Astrocyte of the cerebellum (primary cell): ENCODE results near the gene KIFC3.

Experiments
- DNase-seq: peaks from one replicate; pipeline ENCODE4 v3.0.0-alpha.2; 2011; ENCODE audit warnings: low read depth
- H3K4me3 ChIP-seq: 2 replicates; pipeline ENCODE4 v1.5.1; 2011; ENCODE audit warnings: mild to moderate bottlenecking, low read depth, low read length, moderate library complexity
- in situ Hi-C: cut with HindIII; loops from 2 replicates; pipeline ENCODE4 v1.10.0; 2017; ENCODE audit warnings: low sequenced_read_pairs
- TF ChIP-seq, protein P1 (sequence below): IDR thresholded peaks from 2 replicates; pipeline ENCODE4 v1.5.1; 2012; ENCODE audit warnings: low read length, low read depth, moderate library complexity, mild to moderate bottlenecking; ENCODE audit errors: missing control alignments

Gene KIFC3

DNA sequence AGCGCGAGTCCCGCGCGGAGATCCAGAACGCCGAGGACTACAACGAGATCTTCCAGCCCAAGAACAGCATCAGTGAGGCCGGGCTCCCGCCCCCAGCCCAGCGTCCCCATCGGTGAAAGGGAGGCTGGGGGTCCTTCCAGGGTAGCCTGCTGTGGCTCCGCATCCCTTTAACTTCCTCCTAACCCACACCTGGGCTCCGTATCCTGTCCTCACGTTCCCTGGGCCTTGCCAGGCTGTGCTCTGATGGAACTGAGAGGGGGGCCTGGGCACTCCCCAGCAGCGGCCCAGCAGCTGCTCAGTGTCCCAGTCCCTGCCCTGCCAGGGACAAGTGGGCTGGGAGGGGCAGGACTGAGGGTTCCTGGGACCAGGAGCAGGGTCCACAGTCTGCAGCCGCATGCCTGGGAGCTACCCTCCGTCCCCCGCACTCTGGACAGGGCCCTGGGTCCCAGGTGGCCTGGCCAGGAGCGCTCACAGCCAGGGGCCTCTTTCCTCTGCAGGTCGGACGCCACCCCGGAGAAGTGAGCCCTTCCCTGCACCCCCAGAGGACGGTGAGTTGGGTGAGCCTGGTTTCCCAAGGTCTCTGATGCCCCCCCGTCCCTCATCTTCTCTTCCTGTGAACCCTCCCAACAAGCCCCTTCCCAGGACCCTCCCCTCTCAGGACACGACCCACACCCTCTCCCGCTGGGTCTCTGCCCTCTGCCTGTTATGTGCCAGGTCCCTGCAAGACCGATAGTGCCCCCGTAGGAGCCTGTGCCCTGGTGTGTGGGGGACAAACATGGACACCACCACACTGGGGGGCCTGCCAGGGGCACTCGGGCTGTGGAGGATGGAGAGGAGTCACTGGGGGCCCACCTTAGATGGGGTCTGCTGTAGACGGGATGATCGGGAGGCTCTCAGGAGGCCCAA lies 48.6 kb downstream of the KIFC3 start:
- TF ChIP-seq, protein P1, sequence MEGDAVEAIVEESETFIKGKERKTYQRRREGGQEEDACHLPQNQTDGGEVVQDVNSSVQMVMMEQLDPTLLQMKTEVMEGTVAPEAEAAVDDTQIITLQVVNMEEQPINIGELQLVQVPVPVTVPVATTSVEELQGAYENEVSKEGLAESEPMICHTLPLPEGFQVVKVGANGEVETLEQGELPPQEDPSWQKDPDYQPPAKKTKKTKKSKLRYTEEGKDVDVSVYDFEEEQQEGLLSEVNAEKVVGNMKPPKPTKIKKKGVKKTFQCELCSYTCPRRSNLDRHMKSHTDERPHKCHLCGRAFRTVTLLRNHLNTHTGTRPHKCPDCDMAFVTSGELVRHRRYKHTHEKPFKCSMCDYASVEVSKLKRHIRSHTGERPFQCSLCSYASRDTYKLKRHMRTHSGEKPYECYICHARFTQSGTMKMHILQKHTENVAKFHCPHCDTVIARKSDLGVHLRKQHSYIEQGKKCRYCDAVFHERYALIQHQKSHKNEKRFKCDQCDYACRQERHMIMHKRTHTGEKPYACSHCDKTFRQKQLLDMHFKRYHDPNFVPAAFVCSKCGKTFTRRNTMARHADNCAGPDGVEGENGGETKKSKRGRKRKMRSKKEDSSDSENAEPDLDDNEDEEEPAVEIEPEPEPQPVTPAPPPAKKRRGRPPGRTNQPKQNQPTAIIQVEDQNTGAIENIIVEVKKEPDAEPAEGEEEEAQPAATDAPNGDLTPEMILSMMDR = no peak

DNA sequence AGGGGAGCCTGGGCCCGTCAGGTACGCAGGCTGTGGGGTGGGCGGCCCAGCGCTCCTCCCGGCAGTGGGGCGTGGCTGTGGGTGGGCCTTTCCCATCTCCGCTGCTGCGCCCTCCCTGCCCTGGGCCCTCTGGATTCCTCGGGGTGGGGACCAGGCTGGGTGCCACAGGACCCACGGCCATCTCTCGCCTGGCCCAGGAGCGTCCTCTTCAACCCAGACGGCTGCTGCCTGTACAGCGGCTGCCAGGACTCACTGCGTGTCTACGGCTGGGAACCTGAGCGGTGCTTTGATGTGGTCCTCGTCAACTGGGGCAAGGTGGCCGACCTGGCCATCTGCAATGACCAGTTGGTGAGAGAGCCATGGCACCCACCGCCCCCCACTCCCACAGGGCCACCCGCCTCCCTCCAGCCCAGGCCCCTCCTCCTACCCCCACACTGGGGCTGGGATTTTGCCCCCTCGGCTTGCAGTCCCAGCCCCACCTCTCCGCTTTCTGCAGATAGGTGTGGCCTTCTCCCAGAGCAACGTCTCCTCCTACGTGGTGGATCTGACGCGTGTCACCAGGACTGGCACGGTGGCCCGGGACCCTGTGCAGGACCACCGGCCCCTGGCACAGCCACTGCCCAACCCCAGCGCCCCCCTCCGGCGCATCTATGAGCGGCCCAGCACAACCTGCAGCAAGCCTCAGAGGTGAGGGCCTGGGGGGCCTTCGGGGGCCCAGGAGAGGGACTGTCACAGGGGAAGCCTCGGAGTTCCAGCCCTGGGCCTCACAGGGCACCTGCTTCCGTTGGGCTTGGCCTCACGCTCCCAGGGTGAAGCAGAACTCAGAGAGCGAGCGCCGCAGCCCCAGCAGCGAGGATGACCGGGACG lies 49.5 kb downstream of the KIFC3 start:
- in situ Hi-C loops = no loop called here
- DNase-seq = no peak
- TF ChIP-seq, protein P1 = no peak
- no peak overlapping the region for H3K4me3 ChIP-seq

More for the DNA sequence above, 48.6 kb downstream of the KIFC3 start:
- in situ Hi-C loops = no loop called here
- no peak for DNase-seq
- H3K4me3 ChIP-seq = no peak overlapping the region

DNA sequence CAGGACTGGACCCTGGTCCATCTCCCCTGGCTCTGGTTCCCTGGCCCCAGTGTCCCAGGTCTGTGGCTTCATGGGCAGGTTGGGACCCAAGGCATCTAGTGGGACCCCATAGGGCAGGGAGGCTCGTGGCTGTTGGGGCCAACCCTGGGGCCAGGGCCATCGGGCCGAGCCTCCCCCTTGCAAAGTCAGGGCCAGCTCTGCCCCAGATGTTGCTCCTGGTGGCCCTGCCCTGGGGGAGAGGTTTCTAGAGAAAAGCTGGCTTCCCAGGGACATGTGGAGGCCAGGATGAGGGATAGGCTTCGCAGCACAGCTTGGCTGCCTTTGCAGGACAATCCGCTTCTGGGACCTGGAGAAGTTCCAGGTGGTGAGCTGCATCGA lies 50.1 kb downstream of the KIFC3 start:
- DNase-seq = no peak
- TF ChIP-seq, protein P1 = no peak
- H3K4me3 ChIP-seq = no peak overlapping the region
- in situ Hi-C loops = no loop called here

DNA sequence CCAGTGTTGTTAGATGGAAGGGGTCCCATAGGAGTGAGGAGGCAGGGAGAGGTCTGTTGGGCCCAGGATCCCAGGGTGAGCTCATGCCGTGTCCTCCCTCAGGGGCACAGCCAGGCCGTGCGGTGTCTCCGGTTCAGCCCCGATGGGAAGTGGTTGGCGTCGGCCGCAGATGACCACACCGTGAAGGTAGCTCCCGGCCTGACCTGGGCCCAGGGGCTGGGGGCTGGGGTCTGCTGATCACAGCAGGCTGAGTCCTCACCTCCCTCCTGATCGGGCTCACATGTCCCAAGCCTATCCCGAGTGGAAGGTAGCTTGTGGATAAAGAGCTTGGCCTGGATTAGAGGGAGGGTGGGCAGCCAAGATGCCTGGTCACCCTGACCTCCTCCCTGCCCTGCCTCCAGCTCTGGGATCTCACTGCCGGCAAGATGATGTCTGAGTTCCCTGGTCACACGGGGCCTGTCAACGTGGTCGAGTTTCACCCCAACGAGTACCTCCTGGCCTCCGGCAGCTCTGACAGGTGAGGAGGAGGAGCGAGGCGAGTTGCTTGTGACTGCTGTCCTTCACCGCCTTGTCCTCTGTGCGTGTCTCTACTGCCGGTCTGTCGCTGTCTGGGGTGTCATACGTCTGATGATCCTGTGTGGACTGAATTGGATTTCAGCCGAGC lies 50.6 kb downstream of the KIFC3 start:
- in situ Hi-C loops = no loop called here
- H3K4me3 ChIP-seq = no peak overlapping the region
- DNase-seq = no peak
- TF ChIP-seq, protein P1 = no peak

DNA sequence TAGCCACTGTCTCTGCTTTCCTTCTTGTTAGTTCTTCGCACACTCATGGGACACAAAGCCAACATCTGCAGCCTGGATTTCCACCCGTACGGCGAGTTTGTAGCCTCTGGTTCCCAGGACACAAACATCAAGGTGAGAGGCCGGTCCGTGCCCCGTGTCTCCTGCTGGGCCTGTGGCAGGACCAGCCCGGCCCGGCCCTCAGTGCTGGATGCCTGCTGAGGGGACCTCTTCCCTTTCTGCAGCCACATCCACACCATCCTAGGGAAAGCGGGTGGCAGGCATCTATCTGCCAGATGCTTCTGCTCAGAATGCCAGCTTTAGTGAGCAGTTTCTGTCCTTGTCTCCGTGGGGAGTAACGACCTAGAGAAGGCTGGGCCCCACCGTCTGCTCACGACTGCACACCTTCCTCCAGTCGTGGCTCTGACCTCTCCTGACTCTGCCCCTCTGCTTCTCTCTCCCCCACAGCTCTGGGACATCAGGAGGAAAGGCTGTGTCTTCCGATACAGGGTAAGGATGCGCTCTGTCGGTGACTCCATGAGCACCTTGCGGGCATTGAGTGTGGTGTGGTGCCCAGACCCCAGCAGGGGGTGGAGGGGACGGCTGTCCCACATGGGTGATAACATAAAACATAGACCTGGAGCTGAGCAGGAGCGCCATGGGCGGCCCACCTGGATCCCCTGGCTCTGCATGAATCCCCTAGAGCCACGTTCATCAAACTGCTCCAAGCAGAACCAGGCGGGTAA lies 51.3 kb downstream of the KIFC3 start:
- in situ Hi-C loops = no loop called here
- TF ChIP-seq, protein P1 = no peak
- no peak overlapping the region for H3K4me3 ChIP-seq
- no peak for DNase-seq
